Ascending aorta (tissue), 2 donors: ENCODE measurements around the gene NGEF. TPM values are rescaled to one million over a fixed set of nuclear protein-coding genes. Genes with fewer than 3 reads are reported as not detected.

ENCODE experiments used
- DNase-seq, 2 donors: peaks; one replicate each; pipeline ENCODE4 v3.0.0-alpha.2; 2019; ENCODE audit warnings: low spot score in 2 of 2
- H3K27ac ChIP-seq, 2 donors: fragments of 200-600 bp; sonication (generic); one replicate each; pipeline ENCODE4 v1.5.1; 2016 to 2017; ENCODE audit warnings: mild to moderate bottlenecking in 1 of 2
- H3K27me3 ChIP-seq: fragments of 200-600 bp; sonication (generic); one replicate; pipeline ENCODE4 v1.5.1; 2017
- H3K36me3 ChIP-seq, 2 donors: fragments of 200-600 bp; sonication (generic); one replicate each; pipeline ENCODE4 v1.5.1; 2016
- H3K4me1 ChIP-seq, 2 donors: fragments of 200-600 bp; sonication (generic); one replicate each; pipeline ENCODE4 v1.5.1; 2016 to 2017; ENCODE audit warnings: mild to moderate bottlenecking in 1 of 2
- H3K4me3 ChIP-seq, 2 donors: fragments of 200-600 bp; sonication (generic); one replicate each; pipeline ENCODE4 v1.5.1; 2016 to 2017; ENCODE audit warnings: mild to moderate bottlenecking in 1 of 2
- H3K9me3 ChIP-seq, 2 donors: fragments of 200-600 bp; sonication (generic); one replicate each; pipeline ENCODE4 v1.5.1; 2016
- intact Hi-C: fragments of 100-400 bp; cut with DNase I; formaldehyde crosslinking; loops from one replicate; pipeline ENCODE4 v1.15.1; 2023
- total RNA-seq: library from RNA; depleted of rRNA; stranded (reverse); fragments of >200 nt; gene quantifications from one replicate; pipeline ENCODE4 v1.1.0, GENCODE V29; 2016
- TF ChIP-seq, protein P1 (sequence below), 3 experiments: fragments of 200-600 bp in 2 of 3; fragments of 450-650 bp in 1 of 3; sonication (generic) in 2 of 3; IDR thresholded peaks; one replicate each; pipeline ENCODE4 v1.5.1; 2016 to 2019; ENCODE audit warnings: antibody characterized with exemption in 3 of 3, mild to moderate bottlenecking in 1 of 3, moderate library complexity in 1 of 3

NGEF gene
- total RNA-seq, 1 donor from 2014 or later, result 0.43 TPM

DNA sequence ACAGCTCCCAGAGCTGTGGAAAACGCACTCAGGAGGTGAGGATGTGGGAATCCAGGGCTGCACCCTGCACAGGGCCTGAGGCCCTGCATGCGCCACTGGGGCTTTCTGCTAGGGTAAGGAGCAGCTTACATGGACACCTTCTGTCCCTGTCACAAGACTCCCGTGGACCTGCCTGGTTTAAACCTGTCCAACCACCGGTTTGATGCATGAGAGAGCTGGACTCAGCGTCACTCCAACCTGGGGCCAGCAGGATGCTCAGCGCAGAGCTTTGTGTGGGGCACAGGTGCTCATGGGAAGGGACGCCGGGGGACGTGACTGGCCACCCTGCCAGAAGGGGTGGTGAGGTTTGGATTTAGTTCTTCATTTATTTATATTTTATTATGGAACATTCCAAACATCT is 118.8 kb downstream of the NGEF start:
- H3K27ac ChIP-seq, result no peak overlapping the region
- H3K9me3 ChIP-seq, result no peaks in the 10 kb centered on the region
- DNase-seq, result no peak
- no peak overlapping the region for H3K4me3 ChIP-seq
- TF ChIP-seq, protein P1, sequence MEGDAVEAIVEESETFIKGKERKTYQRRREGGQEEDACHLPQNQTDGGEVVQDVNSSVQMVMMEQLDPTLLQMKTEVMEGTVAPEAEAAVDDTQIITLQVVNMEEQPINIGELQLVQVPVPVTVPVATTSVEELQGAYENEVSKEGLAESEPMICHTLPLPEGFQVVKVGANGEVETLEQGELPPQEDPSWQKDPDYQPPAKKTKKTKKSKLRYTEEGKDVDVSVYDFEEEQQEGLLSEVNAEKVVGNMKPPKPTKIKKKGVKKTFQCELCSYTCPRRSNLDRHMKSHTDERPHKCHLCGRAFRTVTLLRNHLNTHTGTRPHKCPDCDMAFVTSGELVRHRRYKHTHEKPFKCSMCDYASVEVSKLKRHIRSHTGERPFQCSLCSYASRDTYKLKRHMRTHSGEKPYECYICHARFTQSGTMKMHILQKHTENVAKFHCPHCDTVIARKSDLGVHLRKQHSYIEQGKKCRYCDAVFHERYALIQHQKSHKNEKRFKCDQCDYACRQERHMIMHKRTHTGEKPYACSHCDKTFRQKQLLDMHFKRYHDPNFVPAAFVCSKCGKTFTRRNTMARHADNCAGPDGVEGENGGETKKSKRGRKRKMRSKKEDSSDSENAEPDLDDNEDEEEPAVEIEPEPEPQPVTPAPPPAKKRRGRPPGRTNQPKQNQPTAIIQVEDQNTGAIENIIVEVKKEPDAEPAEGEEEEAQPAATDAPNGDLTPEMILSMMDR (IDR thresholded peaks at IDR 0.05), result no peak
- H3K27me3 ChIP-seq, result no peaks in the 10 kb centered on the region
- H3K36me3 ChIP-seq, result no peaks in the 10 kb centered on the region
- intact Hi-C loops, result no loop called here
- no peaks in the 10 kb centered on the region for H3K4me1 ChIP-seq

DNA sequence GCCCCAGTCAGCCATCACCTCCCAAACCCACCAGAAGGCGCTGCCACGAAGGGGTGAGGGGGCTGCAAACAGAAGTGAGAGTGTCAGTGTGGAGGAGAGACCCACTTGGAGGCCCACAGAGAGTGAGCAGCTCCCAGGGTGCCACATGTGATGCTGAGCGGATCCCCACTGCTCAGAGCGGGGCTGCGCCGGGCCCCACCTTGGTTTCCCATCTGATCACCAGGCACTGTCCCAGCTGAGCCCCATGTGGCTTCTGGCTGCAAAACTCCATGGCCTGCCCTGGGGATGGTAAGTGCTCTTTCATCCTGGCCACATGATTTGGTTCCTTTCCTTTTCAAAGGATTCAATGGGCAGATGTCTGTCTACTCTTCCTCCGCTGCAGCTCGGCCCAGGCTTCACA is 119.2 kb downstream of the NGEF start:
- peak in 1 of 2 donors; percentile 58 for DNase-seq
- Histone ChIP-seq H3K27ac (no peak overlapping the region), H3K36me3 (no peaks in the 10 kb centered on the region), H3K27me3 (no peaks in the 10 kb centered on the region), H3K9me3 (no peaks in the 10 kb centered on the region), H3K4me1 (no peaks in the 10 kb centered on the region), H3K4me3 (no peak overlapping the region)
- TF ChIP-seq, protein P1 (IDR thresholded peaks at IDR 0.05), result no peak
- intact Hi-C loops, result no loop called here

DNA sequence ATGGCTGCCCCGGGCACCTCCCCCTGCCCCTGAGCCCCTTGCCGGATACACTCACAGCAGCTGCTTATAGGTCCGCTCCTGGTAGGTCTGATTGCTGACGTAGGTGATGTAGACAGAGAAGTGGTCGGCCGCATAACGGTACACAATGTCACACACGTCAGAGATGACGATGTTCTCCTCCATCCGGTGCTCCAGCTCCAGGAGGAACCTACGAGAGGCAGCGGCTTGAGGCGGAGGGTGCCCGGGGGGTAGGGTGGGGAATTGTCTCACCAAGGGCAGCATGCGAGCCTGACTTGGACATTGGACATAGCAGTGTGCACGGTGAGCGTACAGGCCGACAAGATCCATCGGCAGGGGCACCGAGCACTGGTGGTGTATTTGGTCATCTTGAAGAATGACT is 120.2 kb downstream of the NGEF start:
- TF ChIP-seq, protein P1 (IDR thresholded peaks at IDR 0.05), result no peak
- H3K27me3 ChIP-seq, result no peaks in the 10 kb centered on the region
- intact Hi-C loops, result no loop called here
- no peak overlapping the region for H3K4me3 ChIP-seq
- no peaks in the 10 kb centered on the region for H3K9me3 ChIP-seq
- DNase-seq, result peak in 1 of 2 donors; percentile 45
- H3K4me1 ChIP-seq, result no peaks in the 10 kb centered on the region
- no peaks in the 10 kb centered on the region for H3K36me3 ChIP-seq
- H3K27ac ChIP-seq, result no peak overlapping the region

DNA sequence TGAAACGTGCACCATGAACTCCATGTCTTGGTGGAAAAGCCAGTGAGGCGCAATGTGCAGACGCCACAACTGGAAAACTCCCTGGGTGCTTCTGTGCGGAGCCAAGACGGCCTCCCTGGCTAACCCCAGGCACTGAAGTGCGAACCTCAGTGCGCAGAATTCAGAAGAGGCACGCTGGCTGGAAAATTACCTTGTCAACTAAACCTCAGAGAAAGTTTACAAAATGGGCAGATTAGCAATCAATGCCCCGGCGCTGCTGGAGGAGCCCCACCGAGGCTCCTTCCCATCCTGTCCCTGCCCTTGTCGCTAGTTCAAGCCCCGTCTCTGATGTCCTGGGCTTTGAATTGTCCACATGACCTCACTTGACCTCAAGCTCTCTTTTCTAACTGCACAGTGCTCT is 120.8 kb downstream of the NGEF start:
- Histone ChIP-seq H3K27ac (no peak overlapping the region), H3K27me3 (no peaks in the 10 kb centered on the region), H3K36me3 (no peaks in the 10 kb centered on the region), H3K4me1 (no peaks in the 10 kb centered on the region), H3K9me3 (no peaks in the 10 kb centered on the region), H3K4me3 (no peak overlapping the region)
- peak in 1 of 2 donors; percentile 22 for DNase-seq
- intact Hi-C loops, result no loop called here
- TF ChIP-seq, protein P1 (IDR thresholded peaks at IDR 0.05), result no peak

DNA sequence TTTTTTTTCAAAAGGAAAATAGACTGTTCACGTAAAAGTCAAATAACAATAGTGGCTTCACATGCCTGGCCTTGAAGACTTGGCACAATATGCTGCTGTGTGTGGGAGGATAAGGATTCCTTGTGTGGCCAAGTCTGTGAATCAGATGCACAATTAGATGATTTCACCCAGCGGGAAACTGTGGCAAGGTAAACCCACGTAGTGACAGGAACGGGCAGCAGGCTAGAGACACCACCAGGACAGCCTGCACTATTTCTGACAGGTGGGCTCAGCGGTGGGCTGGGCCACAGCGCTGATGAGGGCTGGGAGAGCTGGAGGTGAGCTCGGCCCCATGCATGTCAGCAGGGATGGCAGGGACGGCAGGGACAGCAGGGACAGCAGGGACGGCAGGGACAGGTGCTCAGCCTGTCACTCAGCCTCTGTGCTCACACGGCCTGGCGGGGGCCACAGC is 121.4 kb downstream of the NGEF start:
- TF ChIP-seq, protein P1 (IDR thresholded peaks at IDR 0.05), result no peak
- no peaks in the 10 kb centered on the region for H3K27me3 ChIP-seq
- intact Hi-C loops, result no loop called here
- H3K4me3 ChIP-seq, result no peak overlapping the region
- peak in 1 of 2 donors; percentile 54 for DNase-seq
- no peaks in the 10 kb centered on the region for H3K36me3 ChIP-seq
- H3K4me1 ChIP-seq, result no peaks in the 10 kb centered on the region
- H3K9me3 ChIP-seq, result no peaks in the 10 kb centered on the region
- no peak overlapping the region for H3K27ac ChIP-seq
